ENCODE measurements around the gene UTP20.

DNA sequence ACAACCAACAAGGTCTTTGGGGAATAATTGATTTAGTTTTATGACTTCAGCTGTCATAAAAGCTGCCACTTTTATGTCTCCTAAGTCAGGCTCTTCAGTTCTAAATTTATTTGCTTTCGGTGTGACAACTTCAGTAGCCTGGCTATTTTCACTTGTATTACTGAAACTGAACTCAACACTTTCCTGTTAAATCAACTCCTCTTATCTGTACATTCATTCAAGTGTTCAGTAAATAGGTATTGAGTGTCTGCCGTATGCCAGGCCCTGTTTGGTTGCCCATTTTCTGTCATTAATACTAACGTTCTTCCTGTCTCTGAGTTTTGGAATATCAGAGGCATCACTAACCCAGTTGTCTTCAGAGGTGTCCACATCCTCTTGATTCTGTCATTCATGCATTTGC is 7.5 kb downstream of the UTP20 start:
- no peak for TF ChIP-seq EZH2 (IDR thresholded peaks at IDR 0.05; ENCODE audit: insufficient read depth, low read length)
- TF ChIP-seq, protein P1, sequence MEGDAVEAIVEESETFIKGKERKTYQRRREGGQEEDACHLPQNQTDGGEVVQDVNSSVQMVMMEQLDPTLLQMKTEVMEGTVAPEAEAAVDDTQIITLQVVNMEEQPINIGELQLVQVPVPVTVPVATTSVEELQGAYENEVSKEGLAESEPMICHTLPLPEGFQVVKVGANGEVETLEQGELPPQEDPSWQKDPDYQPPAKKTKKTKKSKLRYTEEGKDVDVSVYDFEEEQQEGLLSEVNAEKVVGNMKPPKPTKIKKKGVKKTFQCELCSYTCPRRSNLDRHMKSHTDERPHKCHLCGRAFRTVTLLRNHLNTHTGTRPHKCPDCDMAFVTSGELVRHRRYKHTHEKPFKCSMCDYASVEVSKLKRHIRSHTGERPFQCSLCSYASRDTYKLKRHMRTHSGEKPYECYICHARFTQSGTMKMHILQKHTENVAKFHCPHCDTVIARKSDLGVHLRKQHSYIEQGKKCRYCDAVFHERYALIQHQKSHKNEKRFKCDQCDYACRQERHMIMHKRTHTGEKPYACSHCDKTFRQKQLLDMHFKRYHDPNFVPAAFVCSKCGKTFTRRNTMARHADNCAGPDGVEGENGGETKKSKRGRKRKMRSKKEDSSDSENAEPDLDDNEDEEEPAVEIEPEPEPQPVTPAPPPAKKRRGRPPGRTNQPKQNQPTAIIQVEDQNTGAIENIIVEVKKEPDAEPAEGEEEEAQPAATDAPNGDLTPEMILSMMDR (IDR thresholded peaks at IDR 0.05; ENCODE audit: insufficient read depth, low read depth, low read length): no peak
